Skeletal muscle tissue (tissue), 4 donors: ENCODE measurements around the gene PALLD. TPM values are rescaled to one million over a fixed set of nuclear protein-coding genes. Genes with fewer than 3 reads are reported as not detected.

Experiments
- H3K27ac ChIP-seq: one replicate; pipeline ENCODE4 v1.7.0; 2013; ENCODE audit warnings: mild to moderate bottlenecking, low read depth, low read length, inconsistent platforms
- H3K27me3 ChIP-seq, 3 donors: one replicate each; pipeline ENCODE4 v1.7.0; 2013; ENCODE audit warnings: low read length in 3 of 3; ENCODE audit not compliant: control insufficient read depth in 3 of 3, insufficient read depth in 3 of 3
- H3K36me3 ChIP-seq, 3 donors: one replicate each; pipeline ENCODE4 v1.7.0; 2013; ENCODE audit warnings: low read length in 3 of 3; ENCODE audit not compliant: control insufficient read depth in 3 of 3, insufficient read depth in 3 of 3
- H3K4me1 ChIP-seq, 3 donors: one replicate each; pipeline ENCODE4 v1.7.0; 2013; ENCODE audit warnings: low read length in 3 of 3, mild to moderate bottlenecking in 3 of 3; ENCODE audit not compliant: control insufficient read depth in 3 of 3, insufficient read depth in 3 of 3
- H3K4me3 ChIP-seq, 3 donors: one replicate each; pipeline ENCODE4 v1.7.0; 2013; ENCODE audit warnings: low read length in 3 of 3
- H3K9ac ChIP-seq, 3 donors: one replicate each; pipeline ENCODE4 v1.7.0; 2013; ENCODE audit warnings: low read length in 3 of 3, mild to moderate bottlenecking in 3 of 3, moderate library complexity in 2 of 3, low read depth in 1 of 3
- H3K9me3 ChIP-seq, 3 donors: one replicate each; pipeline ENCODE4 v1.7.0; 2013; ENCODE audit warnings: low read length in 3 of 3; ENCODE audit not compliant: control insufficient read depth in 3 of 3
- total RNA-seq: library from RNA; depleted of rRNA; stranded (reverse); fragments of >200 nt; gene quantifications from one replicate; pipeline ENCODE4 v1.2.3, GENCODE V29; 2014
- donor health status: Osteomylitis.

The PALLD gene
- total RNA-seq, 1 donor from 2014 or later: 140 TPM

GRCh38 chr4:168685136-168685809 lies 188.4 kb downstream of the PALLD start:
- H3K9me3 ChIP-seq: no peaks in the 10 kb centered on the region
- H3K9ac ChIP-seq: no peak overlapping the region
- H3K4me1 ChIP-seq: peaks cover 0 to 6% (median 0%) of the 10 kb centered on the region in 3 donors
- no peaks in the 10 kb centered on the region for H3K27me3 ChIP-seq
- no peak overlapping the region for H3K27ac ChIP-seq
- H3K36me3 ChIP-seq: peaks cover 3 to 6% (median 6%) of the 10 kb centered on the region in 3 donors
- no peak overlapping the region for H3K4me3 ChIP-seq

GRCh38 chr4:168688584-168688983 lies 191.7 kb downstream of the PALLD start:
- Histone ChIP-seq H3K9ac (no peak overlapping the region), H3K9me3 (no peaks in the 10 kb centered on the region), H3K36me3 (peaks cover 3 to 23% (median 10%) of the 10 kb centered on the region in 3 donors), H3K27me3 (no peaks in the 10 kb centered on the region), H3K4me1 (peaks cover 0 to 6% (median 0%) of the 10 kb centered on the region in 3 donors), H3K27ac (no peak overlapping the region), H3K4me3 (no peak overlapping the region)

- peaks cover 0 to 6% (median 0%) of the 10 kb centered on the region in 3 donors for H3K4me1 ChIP-seq
- H3K4me3 ChIP-seq: no peak overlapping the region
- peaks cover 3 to 23% (median 3%) of the 10 kb centered on the region in 3 donors for H3K36me3 ChIP-seq
- no peak overlapping the region for H3K27ac ChIP-seq
- H3K9ac ChIP-seq: no peak overlapping the region
- no peaks in the 10 kb centered on the region for H3K9me3 ChIP-seq
- no peaks in the 10 kb centered on the region for H3K27me3 ChIP-seq
These were observed 192.9 kb downstream of the PALLD start for GRCh38 chr4:168689791-168690190.

- Histone ChIP-seq H3K27me3 (no peaks in the 10 kb centered on the region), H3K9me3 (no peaks in the 10 kb centered on the region), H3K36me3 (peaks cover 1 to 21% (median 3%) of the 10 kb centered on the region in 3 donors), H3K27ac (no peak overlapping the region), H3K9ac (no peak overlapping the region), H3K4me3 (no peak overlapping the region), H3K4me1 (peaks cover 0 to 6% (median 0%) of the 10 kb centered on the region in 3 donors)
These were observed 193.3 kb downstream of the PALLD start for GRCh38 chr4:168690199-168690598.

- Histone ChIP-seq H3K4me3 (no peak overlapping the region), H3K9ac (no peak overlapping the region), H3K36me3 (peaks cover 0 to 18% (median 3%) of the 10 kb centered on the region in 3 donors), H3K27ac (no peak overlapping the region), H3K27me3 (no peaks in the 10 kb centered on the region), H3K9me3 (no peaks in the 10 kb centered on the region), H3K4me1 (peaks cover 0 to 6% (median 0%) of the 10 kb centered on the region in 3 donors)
These were observed 194.9 kb downstream of the PALLD start for GRCh38 chr4:168691631-168692369.

- Histone ChIP-seq H3K9ac (no peak overlapping the region), H3K4me3 (no peak overlapping the region), H3K27ac (no peak overlapping the region), H3K27me3 (no peaks in the 10 kb centered on the region), H3K36me3 (peaks cover 0 to 18% (median 3%) of the 10 kb centered on the region in 3 donors), H3K4me1 (no peaks in the 10 kb centered on the region), H3K9me3 (no peaks in the 10 kb centered on the region)
These were observed 197.1 kb downstream of the PALLD start for GRCh38 chr4:168693750-168694490.

- Histone ChIP-seq H3K36me3 (peaks cover 0 to 18% (median 3%) of the 10 kb centered on the region in 3 donors), H3K4me3 (no peak overlapping the region), H3K9me3 (no peaks in the 10 kb centered on the region), H3K4me1 (no peaks in the 10 kb centered on the region), H3K27ac (no peak overlapping the region), H3K9ac (no peak overlapping the region), H3K27me3 (no peaks in the 10 kb centered on the region)
These were observed 197.8 kb downstream of the PALLD start for GRCh38 chr4:168694667-168695066.

- no peak overlapping the region for H3K4me3 ChIP-seq
- H3K36me3 ChIP-seq: peaks cover 0 to 17% (median 7%) of the 10 kb centered on the region in 3 donors
- no peaks in the 10 kb centered on the region for H3K4me1 ChIP-seq
- H3K9me3 ChIP-seq: no peaks in the 10 kb centered on the region
- no peak overlapping the region for H3K27ac ChIP-seq
- H3K9ac ChIP-seq: no peak overlapping the region
- no peaks in the 10 kb centered on the region for H3K27me3 ChIP-seq
These were observed 198.4 kb downstream of the PALLD start for GRCh38 chr4:168695288-168695687.

GRCh38 chr4:168696280-168696679 lies 199.4 kb downstream of the PALLD start:
- no peak overlapping the region for H3K4me3 ChIP-seq
- H3K9me3 ChIP-seq: no peaks in the 10 kb centered on the region
- no peaks in the 10 kb centered on the region for H3K27me3 ChIP-seq
- H3K9ac ChIP-seq: peak overlapping the region in 1 of 3 donors; percentile 13
- peaks cover 0 to 12% (median 4%) of the 10 kb centered on the region in 3 donors for H3K36me3 ChIP-seq
- no peaks in the 10 kb centered on the region for H3K4me1 ChIP-seq
- no peak overlapping the region for H3K27ac ChIP-seq
